ENCODE results near the gene CAMTA1.
"Not testable (repeated sequence)": the region's sequence is repeated elsewhere in the genome, so short reads cannot be mapped to it uniquely, and the experiment has no call there.

The CAMTA1 gene, protein sequence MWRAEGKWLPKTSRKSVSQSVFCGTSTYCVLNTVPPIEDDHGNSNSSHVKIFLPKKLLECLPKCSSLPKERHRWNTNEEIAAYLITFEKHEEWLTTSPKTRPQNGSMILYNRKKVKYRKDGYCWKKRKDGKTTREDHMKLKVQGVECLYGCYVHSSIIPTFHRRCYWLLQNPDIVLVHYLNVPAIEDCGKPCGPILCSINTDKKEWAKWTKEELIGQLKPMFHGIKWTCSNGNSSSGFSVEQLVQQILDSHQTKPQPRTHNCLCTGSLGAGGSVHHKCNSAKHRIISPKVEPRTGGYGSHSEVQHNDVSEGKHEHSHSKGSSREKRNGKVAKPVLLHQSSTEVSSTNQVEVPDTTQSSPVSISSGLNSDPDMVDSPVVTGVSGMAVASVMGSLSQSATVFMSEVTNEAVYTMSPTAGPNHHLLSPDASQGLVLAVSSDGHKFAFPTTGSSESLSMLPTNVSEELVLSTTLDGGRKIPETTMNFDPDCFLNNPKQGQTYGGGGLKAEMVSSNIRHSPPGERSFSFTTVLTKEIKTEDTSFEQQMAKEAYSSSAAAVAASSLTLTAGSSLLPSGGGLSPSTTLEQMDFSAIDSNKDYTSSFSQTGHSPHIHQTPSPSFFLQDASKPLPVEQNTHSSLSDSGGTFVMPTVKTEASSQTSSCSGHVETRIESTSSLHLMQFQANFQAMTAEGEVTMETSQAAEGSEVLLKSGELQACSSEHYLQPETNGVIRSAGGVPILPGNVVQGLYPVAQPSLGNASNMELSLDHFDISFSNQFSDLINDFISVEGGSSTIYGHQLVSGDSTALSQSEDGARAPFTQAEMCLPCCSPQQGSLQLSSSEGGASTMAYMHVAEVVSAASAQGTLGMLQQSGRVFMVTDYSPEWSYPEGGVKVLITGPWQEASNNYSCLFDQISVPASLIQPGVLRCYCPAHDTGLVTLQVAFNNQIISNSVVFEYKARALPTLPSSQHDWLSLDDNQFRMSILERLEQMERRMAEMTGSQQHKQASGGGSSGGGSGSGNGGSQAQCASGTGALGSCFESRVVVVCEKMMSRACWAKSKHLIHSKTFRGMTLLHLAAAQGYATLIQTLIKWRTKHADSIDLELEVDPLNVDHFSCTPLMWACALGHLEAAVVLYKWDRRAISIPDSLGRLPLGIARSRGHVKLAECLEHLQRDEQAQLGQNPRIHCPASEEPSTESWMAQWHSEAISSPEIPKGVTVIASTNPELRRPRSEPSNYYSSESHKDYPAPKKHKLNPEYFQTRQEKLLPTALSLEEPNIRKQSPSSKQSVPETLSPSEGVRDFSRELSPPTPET (N-terminal part only)

DNA sequence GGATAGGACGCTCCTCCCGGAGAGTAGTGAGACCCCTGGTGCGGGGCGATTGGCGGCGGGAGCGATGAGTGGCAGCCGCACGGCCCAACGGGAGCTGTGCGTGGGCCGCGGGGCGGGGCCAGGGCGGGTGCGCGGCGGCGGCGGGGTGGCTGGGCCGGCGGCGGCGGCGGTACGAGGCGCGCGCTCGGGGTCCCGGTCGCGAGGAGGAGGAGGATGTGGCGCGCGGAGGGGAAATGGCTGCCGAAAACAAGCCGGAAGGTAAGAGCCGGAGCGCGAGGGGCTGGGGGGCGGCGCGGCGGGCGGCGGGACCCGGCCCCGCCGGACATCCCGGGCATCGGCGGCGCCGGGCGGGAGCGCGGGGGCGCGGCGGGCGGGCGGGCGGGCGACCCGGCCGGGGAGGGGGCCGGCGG, at the start of gene CAMTA1:
CAMTA1 (plus strand) TSS at position 137 of the 410 bp plus-strand sequence; CDS start at position 214, 77 bp downstream.
- in situ Hi-C loops (cut with MboI; ENCODE audit: low sequenced_read_pairs): no loop called here

DNA sequence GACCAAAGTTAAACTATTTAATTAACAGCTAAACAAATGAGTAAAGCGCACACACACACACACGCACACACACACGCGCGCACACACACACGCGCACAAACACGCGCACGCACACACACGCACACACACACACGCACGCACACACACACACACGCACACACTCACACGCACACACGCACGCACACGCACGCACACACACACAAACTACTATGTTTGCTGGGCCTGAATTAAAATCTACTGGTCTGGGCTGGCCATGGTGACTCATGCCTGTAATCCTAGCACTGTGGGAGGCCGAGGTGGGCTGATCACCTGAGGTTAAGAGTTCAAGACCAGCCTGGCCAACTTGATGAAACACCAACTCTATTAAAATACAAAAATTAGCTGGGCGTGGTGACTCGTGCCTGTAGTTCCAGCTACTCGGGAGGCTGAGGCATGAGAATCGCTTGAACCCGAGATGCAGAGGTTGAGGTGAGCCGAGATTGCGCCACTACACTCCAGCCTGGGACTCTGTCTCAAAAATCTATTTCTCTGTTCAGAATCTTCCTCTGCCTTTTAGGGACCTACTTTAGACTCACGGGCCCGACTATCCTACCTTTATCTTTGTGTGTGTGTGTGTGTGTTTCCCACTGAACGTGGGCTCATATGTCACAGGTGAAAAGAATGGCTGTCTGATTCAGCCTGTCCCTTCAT, 46.1 kb upstream of the CAMTA1 start:
- in situ Hi-C loops (cut with MboI; ENCODE audit: low sequenced_read_pairs): no loop called here

DNA sequence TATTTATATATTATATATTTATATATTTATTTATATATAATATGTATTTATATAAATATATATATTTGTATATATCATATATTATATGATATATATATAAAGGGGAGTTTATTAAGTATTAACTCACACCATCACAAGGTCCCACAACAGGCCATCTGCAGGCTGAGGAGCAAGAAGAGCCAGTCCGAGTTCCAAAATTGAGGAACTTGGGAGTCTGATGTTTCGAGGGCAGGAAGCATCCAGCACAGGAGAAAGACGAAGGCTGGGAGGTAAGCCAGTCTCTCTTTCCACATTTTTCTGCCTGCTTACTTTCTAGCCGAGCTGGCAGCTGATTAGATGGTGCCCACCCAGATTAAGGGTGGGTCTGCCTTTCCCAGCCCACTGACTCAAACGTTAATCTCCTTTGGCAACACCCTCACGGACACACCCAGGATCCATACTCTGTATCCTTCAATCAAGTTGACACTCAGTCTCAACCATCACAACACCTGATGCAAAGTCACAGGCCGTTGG, 42.5 kb upstream of the CAMTA1 start:
- in situ Hi-C loops (cut with MboI; ENCODE audit: low sequenced_read_pairs): not testable (repeated sequence)

DNA sequence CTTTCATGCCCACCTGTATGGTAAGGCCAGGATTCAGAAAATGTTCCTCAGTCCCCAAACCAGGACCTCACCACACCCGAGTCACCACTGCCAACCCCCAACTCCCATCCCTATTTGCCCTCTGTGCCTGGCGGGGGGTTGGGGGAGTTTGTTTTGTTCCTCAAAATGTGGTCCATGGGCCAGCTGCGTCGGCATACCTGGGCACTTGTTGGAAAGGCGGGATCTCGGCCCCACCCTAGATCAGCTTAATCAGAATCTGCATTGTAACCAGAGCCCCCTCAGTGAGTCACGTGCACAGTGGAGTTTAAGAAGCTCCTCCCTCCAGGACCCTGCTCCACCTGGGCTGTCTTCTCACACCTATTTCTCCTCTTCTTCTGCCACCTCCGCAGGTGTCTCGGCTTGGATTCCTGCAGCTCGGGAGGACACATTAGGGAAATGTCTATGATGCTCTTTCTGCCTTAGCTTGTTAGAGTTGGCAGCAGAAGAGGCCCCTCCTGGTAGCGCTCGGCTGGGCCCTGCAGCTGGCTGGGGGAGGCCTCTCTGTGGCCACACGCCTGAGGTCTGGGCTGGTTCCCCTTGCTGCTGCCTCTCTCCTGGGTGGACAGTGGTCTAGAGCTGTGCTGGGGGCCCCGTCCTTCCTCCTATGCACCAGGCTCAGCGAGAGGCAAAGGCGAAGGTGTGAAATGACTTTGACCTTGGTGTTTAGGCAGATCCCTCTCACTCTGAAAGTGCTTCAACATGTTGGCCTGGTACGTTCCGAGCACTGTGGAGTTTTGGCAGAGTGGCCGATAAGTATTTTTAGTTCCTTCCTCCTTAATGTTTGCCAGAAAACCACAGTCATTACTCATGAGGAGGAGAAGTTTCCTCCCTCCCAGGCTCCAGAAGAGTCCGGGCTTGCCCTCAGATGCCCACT, 41.8 kb upstream of the CAMTA1 start:
- in situ Hi-C loops (cut with MboI; ENCODE audit: low sequenced_read_pairs): no loop called here

DNA sequence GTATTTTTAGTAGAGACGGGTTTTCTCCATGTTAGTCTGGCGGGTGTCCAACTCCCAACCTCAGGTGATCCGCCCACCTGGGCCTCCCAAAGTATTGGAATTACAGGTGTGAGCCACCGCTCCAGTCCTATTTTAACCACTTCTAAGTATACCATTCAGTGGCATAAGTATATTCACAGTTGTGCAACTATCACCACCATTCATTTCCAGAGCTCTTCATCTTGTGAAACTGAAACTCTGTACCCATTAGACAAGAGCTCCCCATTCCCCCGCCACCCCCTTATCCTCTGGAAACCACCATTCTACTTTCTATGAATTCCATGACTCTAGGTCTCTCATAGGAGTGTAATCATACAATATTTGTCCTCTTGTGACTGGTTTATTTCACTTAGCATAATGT, 40.2 kb upstream of the CAMTA1 start:
- in situ Hi-C loops (cut with MboI; ENCODE audit: low sequenced_read_pairs): no loop called here

DNA sequence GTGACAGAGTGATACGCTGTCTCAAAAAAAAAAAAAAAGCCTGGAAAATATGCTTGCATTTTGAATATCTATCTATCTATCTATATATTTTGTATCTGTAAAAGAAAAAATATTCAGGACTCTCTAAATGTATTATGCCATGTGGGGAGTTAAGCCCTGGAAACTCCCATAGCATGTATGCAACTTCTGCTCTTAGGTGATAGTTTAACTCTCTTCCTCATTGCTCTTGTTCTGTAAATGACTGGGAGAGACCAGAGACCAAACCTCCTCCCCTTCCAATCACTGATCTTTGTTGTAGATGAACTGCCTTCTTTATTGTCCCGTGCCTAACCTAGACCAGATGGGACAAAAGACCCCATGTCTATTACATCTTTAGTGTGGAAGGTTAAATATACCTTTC, 37.6 kb upstream of the CAMTA1 start:
- in situ Hi-C loops (cut with MboI; ENCODE audit: low sequenced_read_pairs): no loop called here

DNA sequence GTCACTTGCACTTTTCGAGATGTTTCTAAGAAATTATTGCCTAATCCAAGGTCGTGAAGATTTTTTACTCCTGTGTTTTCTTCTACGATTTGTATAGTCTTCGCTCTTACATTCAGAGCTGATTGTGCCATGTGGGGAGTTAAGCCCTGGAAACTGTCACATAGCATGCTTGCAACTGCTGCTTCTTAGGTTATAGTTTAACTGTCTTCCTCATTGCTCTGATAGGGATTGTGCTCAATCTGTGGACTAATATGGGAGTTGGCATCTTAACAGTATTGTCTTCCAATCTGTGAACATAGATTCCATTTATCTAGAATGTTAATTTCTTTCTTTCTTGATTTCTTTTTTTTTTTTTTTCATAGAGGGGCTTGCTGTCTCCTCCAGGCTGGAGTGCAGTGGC, 34.8 kb upstream of the CAMTA1 start:
- in situ Hi-C loops (cut with MboI; ENCODE audit: low sequenced_read_pairs): no loop called here

DNA sequence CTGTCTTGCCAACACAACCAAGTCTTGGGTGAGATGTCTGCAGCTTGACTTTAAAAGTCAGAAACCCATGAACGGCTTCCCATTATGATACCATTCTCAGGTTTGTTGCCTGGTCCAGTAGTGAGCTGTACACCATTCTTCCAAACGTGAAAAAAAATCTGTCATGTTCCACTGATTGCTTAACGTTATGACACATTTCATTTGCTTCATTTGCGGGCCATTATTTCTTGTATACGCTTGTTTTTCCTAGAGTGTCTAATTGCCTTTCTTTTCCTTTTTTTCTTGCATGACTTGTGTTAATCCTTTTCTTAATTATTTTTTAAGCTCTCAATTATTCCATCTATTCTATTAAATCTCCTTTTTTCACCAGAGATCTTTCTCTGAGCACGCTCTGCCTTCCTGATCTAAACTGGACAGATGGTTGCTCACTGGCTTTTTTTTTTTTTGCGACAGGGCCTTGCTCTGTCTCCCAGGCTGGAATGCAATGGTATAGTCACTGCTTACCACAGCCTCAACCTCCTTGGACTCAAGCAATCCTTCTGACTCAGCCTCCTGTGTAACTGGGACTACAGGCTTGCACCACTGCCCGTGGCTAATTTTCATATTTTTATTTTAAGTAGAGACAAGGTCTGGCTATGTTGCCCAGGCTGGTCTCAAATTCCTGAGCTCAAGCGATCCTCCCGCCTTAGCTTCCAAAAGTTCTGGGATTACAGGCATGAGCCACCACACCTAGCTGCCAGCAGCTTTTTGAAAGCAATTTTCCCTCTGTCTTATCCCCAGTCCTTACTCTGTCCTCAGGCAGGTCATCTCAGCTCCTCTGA, 31.7 kb upstream of the CAMTA1 start:
- in situ Hi-C loops (cut with MboI; ENCODE audit: low sequenced_read_pairs): no loop called here

DNA sequence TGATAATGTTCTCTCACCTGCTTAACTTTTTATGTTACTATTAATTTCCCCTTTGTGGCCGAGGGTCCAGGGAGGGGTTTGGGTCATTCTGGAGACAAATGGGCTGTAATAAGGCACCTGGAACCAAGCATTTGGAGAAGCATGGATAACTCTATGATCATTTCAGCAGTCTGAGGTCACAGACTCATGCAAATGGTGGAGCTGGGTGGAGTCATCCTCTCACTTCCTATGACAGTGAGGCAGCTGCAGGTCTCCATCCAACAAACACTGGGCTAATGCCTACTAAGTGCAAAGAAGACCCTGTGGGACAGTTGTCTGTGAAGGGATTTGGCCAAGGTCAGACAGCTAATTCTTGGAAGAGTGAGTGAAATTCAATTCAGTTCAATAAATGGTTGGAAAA, 28.8 kb upstream of the CAMTA1 start:
- in situ Hi-C loops (cut with MboI; ENCODE audit: low sequenced_read_pairs): no loop called here

DNA sequence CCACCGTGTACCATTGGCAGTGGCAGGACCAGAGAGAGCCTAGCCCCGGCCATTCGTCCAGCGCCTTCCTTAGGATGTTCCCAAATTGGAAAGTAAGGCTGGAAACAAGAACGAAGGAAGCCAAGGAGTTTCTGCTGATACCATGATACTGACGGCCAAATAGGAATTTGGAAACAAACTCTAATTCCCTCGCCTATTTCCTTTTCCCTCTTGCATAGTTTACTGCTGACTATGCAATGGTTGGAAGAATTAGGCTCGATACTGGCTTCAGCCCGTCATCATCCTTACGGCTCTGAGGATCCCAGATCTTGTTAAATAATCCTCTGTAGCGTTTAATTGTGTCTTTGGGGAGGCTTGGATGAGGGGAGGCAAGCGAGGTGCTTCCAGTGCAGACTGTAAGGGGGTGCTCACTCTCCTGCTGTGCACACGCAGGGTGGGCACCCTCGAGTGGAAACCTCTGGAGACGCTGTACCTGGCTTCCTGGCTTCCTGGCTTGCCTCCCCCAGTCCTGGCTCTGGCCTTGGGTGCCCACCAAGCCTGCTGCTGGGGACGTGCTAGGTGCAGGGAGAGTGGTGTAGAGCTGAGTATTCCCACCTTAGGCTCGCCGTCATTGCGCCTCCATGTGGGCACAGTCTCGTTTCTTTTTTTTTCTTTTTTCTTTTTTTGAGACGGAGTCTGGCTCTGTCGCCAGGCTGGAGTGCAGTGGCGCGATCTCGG, 27.4 kb upstream of the CAMTA1 start:
- in situ Hi-C loops (cut with MboI; ENCODE audit: low sequenced_read_pairs): no loop called here

DNA sequence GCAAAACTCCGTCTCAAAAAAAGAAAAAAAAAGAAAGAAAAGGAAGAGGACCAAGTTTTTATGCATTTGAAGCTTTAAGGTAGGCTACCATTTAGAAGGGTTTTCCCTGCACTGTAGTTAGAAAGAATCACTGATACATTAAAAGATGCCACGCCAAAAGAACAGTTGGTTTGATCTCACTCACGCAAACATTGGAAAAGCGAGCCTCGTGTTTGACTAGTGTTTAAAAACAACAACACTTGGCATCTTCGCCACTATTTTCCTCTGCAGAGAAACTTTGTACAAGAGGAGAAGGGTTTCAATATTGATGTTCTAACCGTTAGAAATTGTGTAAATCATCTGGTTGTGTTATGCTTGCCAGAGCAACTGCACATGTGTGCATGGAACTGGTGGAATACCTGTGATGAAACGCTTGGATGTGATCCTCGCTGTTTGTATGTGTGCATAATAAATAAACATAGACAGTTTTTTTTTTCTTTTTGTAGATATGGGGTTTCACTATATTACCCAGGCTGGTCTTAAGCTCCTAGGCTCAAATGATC, 24.0 kb upstream of the CAMTA1 start:
- in situ Hi-C loops (cut with MboI; ENCODE audit: low sequenced_read_pairs): no loop called here

DNA sequence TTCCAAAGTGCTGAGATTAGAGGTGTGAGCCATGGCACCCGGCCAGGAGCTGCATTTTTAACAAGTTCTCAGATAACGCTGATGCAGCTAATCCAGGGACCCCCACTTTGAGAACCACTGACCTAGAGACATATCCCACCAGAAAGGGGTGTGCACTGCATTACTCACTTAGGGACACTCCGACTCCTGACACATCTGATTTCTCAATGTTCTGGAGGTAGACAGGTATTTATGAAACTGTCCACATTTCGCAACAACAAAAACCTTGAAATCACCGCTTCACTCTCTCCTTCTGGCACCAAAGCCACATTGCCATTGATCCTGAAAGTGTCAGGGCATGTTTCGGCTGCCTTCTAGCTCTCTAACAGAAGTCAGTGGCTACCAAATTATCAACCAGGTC, 23.2 kb upstream of the CAMTA1 start:
- in situ Hi-C loops (cut with MboI; ENCODE audit: low sequenced_read_pairs): no loop called here

DNA sequence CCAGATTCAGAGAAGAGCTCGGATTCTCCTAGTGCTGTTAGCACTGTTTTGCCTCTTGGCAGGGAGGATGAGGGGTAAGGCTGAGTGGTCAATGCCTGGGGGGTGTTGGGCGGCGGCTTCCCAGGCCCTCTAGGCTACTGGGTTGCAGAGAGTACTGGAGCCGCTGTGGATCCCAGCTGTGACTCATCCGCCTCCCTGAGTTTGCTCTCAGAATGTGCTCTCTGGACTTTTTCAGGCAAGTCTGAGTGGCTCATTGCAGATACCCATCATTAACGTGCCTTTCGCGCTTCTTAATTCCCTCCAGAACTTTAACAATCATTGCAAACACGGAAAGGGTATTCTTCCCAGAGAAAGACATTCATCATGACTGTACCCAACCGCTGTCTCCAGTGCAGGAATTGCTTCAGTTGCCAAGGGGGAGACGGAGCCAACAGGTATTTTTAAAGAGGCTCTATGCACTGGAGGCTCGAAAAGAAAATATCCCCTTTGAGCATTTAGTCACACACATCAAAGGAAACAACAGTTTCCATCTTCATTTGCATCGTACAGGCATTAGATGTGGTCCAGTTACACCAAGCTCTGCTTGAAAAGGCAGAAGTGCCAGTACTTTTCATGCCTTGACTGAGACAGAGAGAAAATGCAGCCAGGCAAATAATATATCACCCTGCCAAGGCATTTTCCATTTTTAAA, 14.4 kb upstream of the CAMTA1 start:
- in situ Hi-C loops (cut with MboI; ENCODE audit: low sequenced_read_pairs): no loop called here

DNA sequence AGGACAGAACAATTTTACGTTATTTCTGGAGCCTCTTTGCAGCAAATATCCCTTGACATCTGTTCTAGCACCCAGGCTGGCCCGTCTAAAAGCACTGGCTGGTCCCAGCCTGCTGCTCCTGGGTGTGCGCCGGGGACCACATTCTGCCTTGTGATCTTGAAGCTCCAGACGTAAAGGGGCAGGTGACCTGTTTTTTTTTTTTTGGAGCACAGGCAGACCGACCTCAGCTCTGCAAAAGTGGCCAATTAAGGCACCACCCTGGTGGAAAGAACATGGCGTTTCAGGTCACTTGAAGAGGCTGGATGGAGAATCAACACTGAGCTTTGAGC, 13.8 kb upstream of the CAMTA1 start:
- in situ Hi-C loops (cut with MboI; ENCODE audit: low sequenced_read_pairs): no loop called here

DNA sequence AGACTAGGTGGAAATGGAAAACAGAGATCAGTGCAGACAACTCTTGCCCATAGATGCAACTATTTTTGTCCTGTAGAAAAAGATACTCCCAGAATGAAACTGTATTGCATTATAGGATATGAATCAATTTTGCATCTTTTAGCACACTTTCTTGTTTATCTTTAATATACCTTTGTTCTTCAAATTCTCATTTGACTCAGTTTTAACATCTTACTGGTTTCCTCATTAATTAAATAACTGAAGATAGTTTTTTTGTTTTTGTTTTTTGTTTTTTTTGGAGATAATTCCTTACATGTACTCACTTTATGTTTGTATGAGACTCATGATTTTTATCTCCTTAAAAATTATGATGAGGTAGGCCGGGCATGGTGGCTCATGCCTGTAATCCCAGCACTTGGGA, 10.9 kb upstream of the CAMTA1 start:
- in situ Hi-C loops (cut with MboI; ENCODE audit: low sequenced_read_pairs): no loop called here

DNA sequence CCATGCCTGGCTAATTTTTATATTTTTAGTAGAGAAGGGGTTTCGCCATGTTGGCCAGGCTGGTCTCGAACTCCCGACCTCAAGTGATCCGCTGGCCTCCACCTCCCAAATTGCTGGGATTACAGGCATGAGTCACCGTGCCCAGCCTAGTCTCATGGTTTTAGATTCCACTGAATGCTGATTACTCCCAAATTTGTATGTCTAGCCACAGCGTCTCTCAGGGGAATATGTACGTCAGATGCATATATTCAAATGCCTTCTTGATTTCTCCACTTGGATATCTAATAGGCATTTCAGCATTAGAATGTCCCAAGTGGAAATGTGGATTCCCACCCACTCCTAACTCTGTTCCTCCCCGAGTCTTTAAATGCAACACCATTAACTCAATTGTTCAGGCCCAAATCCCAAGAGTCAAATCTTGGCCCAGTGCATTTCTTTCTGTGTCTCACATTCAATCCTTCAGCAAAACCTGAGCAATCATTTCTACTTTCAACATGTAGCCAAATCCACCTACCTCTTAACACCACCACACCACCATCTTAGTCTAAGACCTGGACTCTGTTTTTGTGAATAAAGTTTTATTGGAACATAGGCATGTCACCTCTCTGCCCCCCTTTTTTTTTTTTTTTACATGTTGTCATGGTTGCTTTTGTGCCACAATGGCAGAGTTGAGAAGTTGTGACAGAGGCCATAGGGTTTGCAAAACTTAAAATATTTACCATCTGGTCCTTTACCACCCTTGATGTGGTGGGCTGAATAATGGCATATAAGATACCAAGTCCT, 9.8 kb upstream of the CAMTA1 start:
- in situ Hi-C loops (cut with MboI; ENCODE audit: low sequenced_read_pairs): no loop called here
